HCT116 (cell line): ENCODE results near the gene HOGA1. TPM values are rescaled to one million over a fixed set of nuclear protein-coding genes. Genes with fewer than 3 reads are reported as not detected.

ENCODE experiments used
- ATAC-seq: fragments of 200-7000 bp; cut with Tn5 transposase; 2 replicates; pipeline ENCODE4 v1.9.1; 2020; ENCODE audit warnings: mild to moderate bottlenecking, moderate library complexity
- BruUV-seq: library from RNA; stranded (reverse); fragments of 400-500 nt; replicated peaks from 2 replicates; lab custom pipeline; 2021; lab: Mats Ljungman, UMichigan
- CTCF ChIA-PET: fragments of 300-600 bp; sonication (Branson Sonifier 250); formaldehyde crosslinking; loops from one replicate; lab custom pipeline; 2021; ENCODE audit warnings: antibody characterized with exemption; lab: Charles Lee
- POLR2A ChIA-PET: fragments of 300-600, 350-600 bp; sonication (Branson Sonifier 250); formaldehyde crosslinking; loops from one replicate; lab custom pipeline; 2021; ENCODE audit warnings: antibody characterized with exemption; lab: Charles Lee
- RAD21 ChIA-PET, 2 experiments: fragments of 300-600 bp; sonication (Branson Sonifier 250); formaldehyde crosslinking; loops; one replicate each; lab custom pipeline; 2023; ENCODE audit warnings: low total read pairs in 2 of 2; ENCODE audit not compliant: uncharacterized antibody in 2 of 2, unreplicated experiment in 2 of 2, low non-redundant PET in 1 of 2; lab: Charles Lee
- DNase-seq: peaks from one replicate; pipeline ENCODE4 v3.0.0-alpha.2; 2010; ENCODE audit warnings: low read depth, low spot score
- H2AFZ ChIP-seq: fragments of 200-600 bp; shearing (Covaris generic), sonication (generic); 2 replicates; pipeline ENCODE4 v1.6.1; 2017; ENCODE audit warnings: low read depth, mixed run types, mixed read lengths, antibody characterized with exemption, low read length; ENCODE audit not compliant: poor library complexity, severe bottlenecking
- H3K27ac ChIP-seq: 2 replicates; pipeline ENCODE4 v1.5.1; 2012; ENCODE audit warnings: low read depth, low read length
- H3K27me3 ChIP-seq: fragments of 200-600 bp; sonication (generic); 2 replicates; pipeline ENCODE4 v1.6.1; 2016; ENCODE audit warnings: mixed run types, low read length, mixed read lengths; ENCODE audit not compliant: insufficient read depth
- H3K36me3 ChIP-seq, 2 experiments: fragments of 200-500 bp in 1 of 2; fragments of 200-600 bp in 1 of 2; sonication (Bioruptor generic) in 1 of 2; sonication (generic) in 1 of 2; 2 replicates each; pipeline versions ENCODE4 v1.5.1 to v1.6.1; 2014 to 2016; ENCODE audit warnings: low read length in 2 of 2, inconsistent platforms in 1 of 2, mixed read lengths in 1 of 2, mixed run types in 1 of 2; ENCODE audit not compliant: insufficient read depth in 2 of 2, control insufficient read depth in 1 of 2
- H3K4me1 ChIP-seq, 2 experiments: fragments of 200-600 bp in 1 of 2; sonication (generic) in 1 of 2; 2 replicates each; pipeline versions ENCODE4 v1.5.1 to v1.6.1; 2012 to 2017; ENCODE audit warnings: low read length in 2 of 2, inconsistent platforms in 1 of 2, mild to moderate bottlenecking in 1 of 2, mixed read lengths in 1 of 2, mixed run types in 1 of 2, moderate library complexity in 1 of 2; ENCODE audit not compliant: insufficient read depth in 2 of 2, control insufficient read depth in 1 of 2
- H3K4me2 ChIP-seq: fragments of 200-600 bp; sonication (generic); 2 replicates; pipeline ENCODE4 v1.6.1; 2017; ENCODE audit warnings: mixed run types, low read length, mixed read lengths
- H3K4me3 ChIP-seq, 2 experiments: fragments of 200-600 bp in 1 of 2; sonication (generic) in 1 of 2; replicated peaks in 1 of 2; 2 replicates each; pipeline ENCODE4 v1.5.1; 2011 to 2016; ENCODE audit warnings: low read length in 2 of 2, control low read depth in 1 of 2, low read depth in 1 of 2, mild to moderate bottlenecking in 1 of 2, mixed read lengths in 1 of 2, mixed run types in 1 of 2
- H3K79me2 ChIP-seq: fragments of 200-600 bp; sonication (generic); 2 replicates; pipeline ENCODE4 v1.6.1; 2017; ENCODE audit warnings: mild to moderate bottlenecking, mixed run types, low read length, moderate library complexity, mixed read lengths; ENCODE audit not compliant: insufficient read depth
- H3K9ac ChIP-seq: fragments of 200-600 bp; sonication (generic); 2 replicates; pipeline ENCODE4 v1.6.1; 2016; ENCODE audit warnings: low read length, mixed read lengths
- H3K9me2 ChIP-seq: fragments of 200-600 bp; sonication (generic), shearing (Covaris generic); 2 replicates; pipeline ENCODE4 v1.6.1; 2017; ENCODE audit warnings: mixed run types, mild to moderate bottlenecking, moderate library complexity; ENCODE audit not compliant: insufficient read depth
- H3K9me3 ChIP-seq, 2 experiments: fragments of 200-500 bp in 1 of 2; fragments of 200-600 bp in 1 of 2; sonication (Bioruptor generic) in 1 of 2; sonication (generic) in 1 of 2; 2 replicates each; pipeline ENCODE4 v1.6.1; 2014 to 2017; ENCODE audit warnings: low read length in 2 of 2, mixed read lengths in 2 of 2, inconsistent platforms in 1 of 2, low read depth in 1 of 2, mild to moderate bottlenecking in 1 of 2, mixed run types in 1 of 2, moderate library complexity in 1 of 2; ENCODE audit not compliant: control insufficient read depth in 1 of 2, insufficient read depth in 1 of 2
- H4K20me1 ChIP-seq: fragments of 200-600 bp; sonication (generic), shearing (Covaris generic); 2 replicates; pipeline ENCODE4 v1.6.1; 2017; ENCODE audit warnings: mixed run types, mild to moderate bottlenecking, moderate library complexity; ENCODE audit not compliant: insufficient read depth
- CTCF ChIP-seq, 3 experiments: fragments of 200-600 bp in 1 of 3; sonication (generic) in 1 of 3; IDR thresholded peaks in 2 of 3; conservative IDR thresholded peaks in 1 of 3; 2 replicates each; pipeline ENCODE4 v1.5.1; 2012 to 2017; ENCODE audit warnings: low read depth in 2 of 3, low read length in 2 of 3, antibody characterized with exemption in 1 of 3, borderline replicate concordance in 1 of 3, control low read depth in 1 of 3, mild to moderate bottlenecking in 1 of 3, mixed read lengths in 1 of 3, mixed run types in 1 of 3, moderate library complexity in 1 of 3; ENCODE audit not compliant: insufficient read depth in 1 of 3
- EGR1 ChIP-seq: IDR thresholded peaks from 2 replicates; pipeline ENCODE4 v1.6.1; 2012; ENCODE audit warnings: low read depth
- JUND ChIP-seq: IDR thresholded peaks from 2 replicates; pipeline ENCODE4 v1.6.1; 2012
- POLR2A ChIP-seq: IDR thresholded peaks from 2 replicates; pipeline ENCODE4 v1.7.0; 2011; ENCODE audit warnings: borderline replicate concordance; ENCODE audit not compliant: insufficient read depth, insufficient read length; ENCODE audit errors: extremely low read depth
- POLR2AphosphoS5 ChIP-seq: IDR thresholded peaks from 2 replicates; pipeline ENCODE4 v1.6.1; 2011; ENCODE audit warnings: mild to moderate bottlenecking, low read depth, low read length, moderate library complexity
- RAD21 ChIP-seq: IDR thresholded peaks from 2 replicates; pipeline ENCODE4 v1.6.1; 2012; ENCODE audit warnings: low read depth, mild to moderate bottlenecking
- SIN3A ChIP-seq: IDR thresholded peaks from 2 replicates; pipeline ENCODE4 v1.6.1; 2012; ENCODE audit warnings: low read depth
- SRF ChIP-seq: IDR thresholded peaks from 2 replicates; pipeline ENCODE4 v1.6.1; 2012; ENCODE audit warnings: low read depth
- ZFX ChIP-seq: fragments of 450-650 bp; IDR thresholded peaks from 2 replicates; pipeline ENCODE4 v1.6.1; 2017
- intact Hi-C: fragments of 100-400 bp; cut with micrococcal nuclease; formaldehyde crosslinking; loops from 2 replicates; pipeline ENCODE4 v1.10.0; 2022
- total RNA-seq: library from RNA; stranded (reverse); gene quantifications from one replicate; pipeline ENCODE4 v1.2.1, GENCODE V29; 2021; ENCODE audit not compliant: unreplicated experiment

The HOGA1 gene
- total RNA-seq, 1 experiment from 2014 or later = 1.6 TPM

- BruUV-seq = no TSS peak
- POLR2A ChIA-PET = no interaction called here
- H3K9me2 ChIP-seq = no peaks in the 10 kb centered on the region
Measured at GRCh38 chr10:97589479-97589878, 5.3 kb downstream of the HOGA1 start, which contains the start of gene C10orf62. TSS of gene C10orf62 (plus strand) at chr10:97589721. CDS start at chr10:97589898, 177 bp downstream.

More at GRCh38 chr10:97589479-97589878, 5.3 kb downstream of the HOGA1 start, which contains the start of gene C10orf62:
- ATAC-seq (no peak), DNase-seq (no peak)
- Histone ChIP-seq H3K4me1 (peaks cover 5 to 9% of the 10 kb centered on the region in 2 experiments), H3K9ac (no peak within 1 kb of the TSS), H3K27ac (no peak within 1 kb of the TSS), H4K20me1 (no peaks in the 10 kb centered on the region), H3K27me3 (no peaks in the 10 kb centered on the region), H3K9me3 (no peaks in the 10 kb centered on the region), H3K4me3 (no peak within 1 kb of the TSS)
- TF ChIP-seq SRF = no peak
- no peak for TF ChIP-seq JUND
- TF ChIP-seq RAD21 = no peak
- no peak for TF ChIP-seq EGR1
- no peak for TF ChIP-seq SIN3A
- no peak for TF ChIP-seq ZFX
- no peak for TF ChIP-seq POLR2A
- TF ChIP-seq CTCF (IDR thresholded peaks at IDR 0.05 in 2 of 3, conservative IDR thresholded peaks at IDR 0.05 in 1 of 3; ENCODE audit: borderline replicate concordance in 1 of 3, insufficient read depth in 1 of 3, low read depth in 2 of 3, low read length in 2 of 3) = no peak
- TF ChIP-seq POLR2AphosphoS5 = no peak
- TF ChIP-seq, all 23 proteins: peak for 0
- Histone ChIP-seq H3K4me2 (no peak within 1 kb of the TSS), H2AFZ (no peak within 1 kb of the TSS), H3K36me3 (no peaks in the 10 kb centered on the region), H3K79me2 (no peaks in the 10 kb centered on the region)
- intact Hi-C loops = no loop called here
- RAD21 ChIA-PET = interaction anchor here in 1 of 2 experiments (0.7 kb wide), 1 partner anchor 22 kb away, joined by 3 read pairs; no protein-coding TSS in a partner anchor
- CTCF ChIA-PET = no interaction called here
